HFFc6 (cell line): ENCODE data around the gene CNTNAP5. TPM values are rescaled to one million over a fixed set of nuclear protein-coding genes. Genes with fewer than 3 reads are reported as not detected.

Source experiments
- DNase-seq: peaks from one replicate; pipeline ENCODE4 v3.0.0-alpha.2; 2018
- H3K27ac Mint-ChIP-seq: 2 replicates; pipeline ENCODE4 v1.8.0; 2020; ENCODE audit warnings: mild to moderate bottlenecking, mixed read lengths
- H3K27me3 Mint-ChIP-seq: 2 replicates; pipeline ENCODE4 v1.8.0; 2021; ENCODE audit warnings: mild to moderate bottlenecking, moderate library complexity, mixed read lengths; ENCODE audit not compliant: insufficient read depth
- H3K36me3 Mint-ChIP-seq: 2 replicates; pipeline ENCODE4 v1.8.0; 2021; ENCODE audit warnings: low read depth, mixed read lengths
- H3K4me1 Mint-ChIP-seq: 2 replicates; pipeline ENCODE4 v1.8.0; 2020; ENCODE audit warnings: low read depth, mixed read lengths
- H3K4me3 Mint-ChIP-seq: 2 replicates; pipeline ENCODE4 v1.8.0; 2020; ENCODE audit warnings: mild to moderate bottlenecking, moderate library complexity, mixed read lengths
- H3K9me3 Mint-ChIP-seq: 2 replicates; pipeline ENCODE4 v1.8.0; 2020; ENCODE audit warnings: mild to moderate bottlenecking, mixed read lengths
- CTCF ChIP-seq: fragments of 200-600 bp; sonication (generic); IDR thresholded peaks from 2 replicates; pipeline ENCODE4 v1.5.0; 2021; ENCODE audit warnings: antibody characterized with exemption, mild to moderate bottlenecking
- total RNA-seq, 6 experiments: library from RNA; stranded (reverse); fragmentation: NEBNext Ultra II Directional; extraction: Animal tissue kit (Norgen Biotek cat#: 25700); gene quantifications; 2 replicates in 1 of 6; 3 replicates in 5 of 6; pipeline ENCODE4 v1.2.3, GENCODE V29; 2021

The CNTNAP5 gene
- total RNA-seq, 6 experiments from 2014 or later, result not detected

- Mint-ChIP-seq H3K9me3 (peaks cover 49% of the 10 kb centered on the region), H3K27ac (no peak overlapping the region), H3K27me3 (peaks cover 2% of the 10 kb centered on the region; the same call in 1 of the 2 replicates), H3K36me3 (peaks cover 9% of the 10 kb centered on the region; the same call in 1 of the 2 replicates), H3K4me1 (no peaks in the 10 kb centered on the region), H3K4me3 (no peak overlapping the region)
- no peak for TF ChIP-seq CTCF
- DNase-seq, result no peak
Observed at GRCh38 chr2:124536591-124536990, 511.5 kb downstream of the CNTNAP5 start.

- no peak overlapping the region for H3K4me3 Mint-ChIP-seq
- no peak overlapping the region for H3K27ac Mint-ChIP-seq
- H3K9me3 Mint-ChIP-seq, result peaks cover 45% of the 10 kb centered on the region
- peaks cover 2% of the 10 kb centered on the region; the same call in 1 of the 2 replicates for H3K27me3 Mint-ChIP-seq
- TF ChIP-seq CTCF, result no peak
- DNase-seq, result no peak
- no peaks in the 10 kb centered on the region for H3K4me1 Mint-ChIP-seq
- H3K36me3 Mint-ChIP-seq, result peaks cover 9% of the 10 kb centered on the region; the same call in 1 of the 2 replicates
Observed at GRCh38 chr2:124538549-124538948, 513.5 kb downstream of the CNTNAP5 start.

GRCh38 chr2:124540805-124541204 is 515.7 kb downstream of the CNTNAP5 start:
- peaks cover 6% of the 10 kb centered on the region; the same call in 1 of the 2 replicates for H3K36me3 Mint-ChIP-seq
- H3K9me3 Mint-ChIP-seq, result peaks cover 34% of the 10 kb centered on the region
- TF ChIP-seq CTCF, result no peak
- peaks cover 2% of the 10 kb centered on the region; the same call in 1 of the 2 replicates for H3K27me3 Mint-ChIP-seq
- H3K4me1 Mint-ChIP-seq, result no peaks in the 10 kb centered on the region
- H3K27ac Mint-ChIP-seq, result no peak overlapping the region
- DNase-seq, result no peak
- H3K4me3 Mint-ChIP-seq, result no peak overlapping the region

GRCh38 chr2:124542932-124543640 is 518.0 kb downstream of the CNTNAP5 start:
- Mint-ChIP-seq H3K27me3 (no peaks in the 10 kb centered on the region), H3K36me3 (0 out of 2 replicates have a peak, but pooled peaks cover 4% of the 10 kb centered on the region), H3K4me3 (no peak overlapping the region), H3K27ac (no peak overlapping the region), H3K9me3 (peaks cover 31% of the 10 kb centered on the region), H3K4me1 (no peaks in the 10 kb centered on the region)
- DNase-seq, result no peak
- no peak for TF ChIP-seq CTCF

- no peak for TF ChIP-seq CTCF
- H3K27ac Mint-ChIP-seq, result no peak overlapping the region
- no peak overlapping the region for H3K4me3 Mint-ChIP-seq
- DNase-seq, result no peak
- no peaks in the 10 kb centered on the region; the same call in 1 of the 2 replicates for H3K27me3 Mint-ChIP-seq
- H3K4me1 Mint-ChIP-seq, result no peaks in the 10 kb centered on the region
- peaks cover 38% of the 10 kb centered on the region for H3K9me3 Mint-ChIP-seq
- H3K36me3 Mint-ChIP-seq, result 0 out of 2 replicates have a peak, but pooled peaks cover 6% of the 10 kb centered on the region
Observed at GRCh38 chr2:124547700-124548099, 522.6 kb downstream of the CNTNAP5 start.
